Endometrium (tissue), 2 donors: ENCODE results near the gene CEL.
"Not testable (repeated sequence)": the region's sequence is repeated elsewhere in the genome, so short reads cannot be mapped to it uniquely, and the experiment has no call there.

Experiments
- FAIRE-seq: peaks from 2 replicates; lab custom pipeline; 2012; peaks lifted over from hg19 to GRCh38; lab: Jason Lieb, UNC
- donor health status: control.
- donor health status: control.

The CEL gene

DNA sequence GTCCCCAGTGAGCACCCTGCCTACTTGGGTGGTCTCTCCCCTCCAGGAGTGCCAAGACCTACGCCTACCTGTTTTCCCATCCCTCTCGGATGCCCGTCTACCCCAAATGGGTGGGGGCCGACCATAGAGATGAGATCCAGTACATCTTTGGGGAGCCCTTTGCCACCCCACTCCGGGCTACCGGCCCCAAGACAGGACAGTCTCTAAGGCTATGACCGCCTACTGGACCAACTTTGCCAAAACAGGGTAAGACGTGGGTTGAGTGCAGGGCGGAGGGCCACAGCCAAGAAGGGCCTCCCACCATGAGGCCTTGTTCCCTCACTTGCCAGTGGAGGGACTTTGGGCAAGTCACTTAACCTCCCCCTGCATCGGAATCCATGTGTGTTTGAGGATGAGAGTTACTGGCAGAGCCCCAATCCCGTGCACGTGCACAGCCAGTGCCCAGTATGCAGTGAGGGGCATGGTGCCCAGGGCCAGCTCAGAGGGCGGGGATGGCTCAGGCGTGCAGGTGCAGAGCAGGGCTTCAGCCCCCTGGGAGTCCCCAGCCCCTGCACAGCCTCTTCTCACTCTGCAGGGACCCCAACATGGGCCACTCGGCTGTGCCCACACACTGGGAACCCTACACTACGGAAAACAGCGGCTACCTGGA lies 24.6 kb downstream of the CEL start:
- FAIRE-seq = not testable (repeated sequence)

DNA sequence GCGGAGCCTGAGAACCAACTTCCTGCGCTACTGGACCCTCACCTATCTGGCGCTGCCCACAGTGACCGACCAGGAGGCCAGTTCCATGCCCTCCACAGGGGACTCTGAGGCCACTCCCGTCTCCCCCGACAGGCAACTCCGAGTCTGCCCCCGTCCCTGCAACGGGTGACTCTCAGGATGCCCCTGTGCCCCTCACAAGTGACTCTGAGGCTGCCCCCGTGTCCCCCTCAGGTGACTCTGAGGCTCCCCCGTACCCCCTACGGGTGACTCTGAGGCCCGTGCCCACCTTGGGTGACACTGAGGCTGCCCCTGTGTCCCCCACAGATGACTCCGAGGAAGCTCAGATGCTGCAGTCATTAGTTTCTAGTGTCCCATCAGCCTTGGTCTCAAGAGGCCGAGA lies 25.1 kb downstream of the CEL start:
- no peak for FAIRE-seq

DNA sequence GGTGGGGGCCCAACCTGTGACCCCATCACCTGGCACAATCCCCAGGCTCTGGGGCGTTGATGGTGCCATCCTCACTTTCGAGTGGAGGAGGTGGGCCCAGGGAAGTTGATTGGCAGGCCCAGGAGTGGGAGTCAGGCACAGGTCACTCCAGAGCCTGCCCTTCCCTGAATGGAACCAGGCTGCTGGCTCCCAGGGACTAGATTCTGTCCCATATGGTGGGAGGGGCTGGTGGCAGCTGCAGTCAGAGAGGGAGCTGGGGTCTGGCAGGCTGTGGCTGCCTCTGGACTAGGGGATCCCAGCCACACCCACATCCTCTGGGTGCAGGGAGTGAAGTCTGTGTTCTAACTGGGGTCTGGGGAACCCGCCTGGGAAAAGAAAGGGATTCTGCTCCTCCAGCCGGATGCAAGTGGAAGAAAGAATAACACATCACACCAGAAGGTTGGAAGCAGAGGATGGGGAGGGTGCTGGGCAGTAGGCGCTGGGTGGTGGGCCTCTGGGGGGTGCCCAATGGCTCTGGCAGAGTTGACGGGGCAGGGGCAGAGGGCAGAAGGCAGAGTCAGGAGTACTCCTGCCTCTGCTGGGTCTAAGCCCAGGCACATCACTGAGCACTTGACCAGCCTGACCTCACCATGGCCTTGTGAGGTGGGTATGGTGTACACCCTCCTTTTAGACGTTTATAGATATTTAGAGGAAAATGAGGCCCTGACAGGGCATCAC lies 25.8 kb downstream of the CEL start:
- FAIRE-seq = no peak

DNA sequence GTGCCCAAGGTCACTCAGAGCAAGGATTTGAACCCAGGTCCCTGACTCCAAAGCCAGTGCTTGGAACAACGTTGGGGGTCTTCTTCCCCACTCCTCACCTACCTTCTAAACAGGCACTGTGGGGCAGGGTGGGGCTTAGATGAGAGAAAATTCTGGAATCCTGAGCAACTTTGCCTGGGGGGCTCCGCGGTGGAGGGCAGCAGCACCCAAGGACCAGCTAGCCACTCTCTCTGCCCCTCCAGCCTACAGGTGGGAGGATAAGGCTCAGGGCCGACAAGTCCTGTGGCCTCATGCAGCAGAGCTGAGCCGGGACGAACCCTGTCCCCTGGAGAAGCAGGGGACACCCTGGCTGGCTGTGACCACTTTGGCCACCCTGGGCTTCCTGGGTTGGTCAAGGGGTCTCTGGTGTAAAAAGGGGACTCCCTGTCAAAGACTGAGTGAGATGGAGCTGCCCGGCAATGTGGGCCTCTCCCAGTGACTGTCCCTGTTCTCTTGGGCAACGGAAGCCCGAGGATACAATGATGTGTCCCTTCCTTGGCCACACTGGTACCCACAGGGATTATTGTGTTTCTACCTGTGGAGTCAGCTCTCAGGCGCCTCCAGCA lies 26.5 kb downstream of the CEL start:
- no peak for FAIRE-seq

DNA sequence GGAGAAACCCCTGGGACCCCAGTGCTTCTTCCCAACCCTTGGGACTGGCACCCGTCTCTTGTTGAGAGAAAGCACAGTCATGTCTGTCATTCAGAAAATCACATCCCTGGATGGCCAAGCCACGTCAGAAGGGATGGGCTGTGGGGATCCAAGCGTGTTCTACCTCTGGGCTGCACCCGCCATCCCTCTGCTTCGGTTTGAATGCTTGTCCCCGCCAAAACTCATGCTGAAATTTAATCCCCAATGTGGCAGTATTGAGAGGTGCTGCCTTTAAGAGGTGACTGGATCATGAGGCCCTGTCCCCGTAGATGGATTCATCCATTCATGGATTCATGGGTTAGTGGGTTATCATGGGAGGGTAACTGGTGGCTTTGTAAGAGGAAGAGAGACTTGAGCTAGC lies 27.0 kb downstream of the CEL start:
- FAIRE-seq = no peak

DNA sequence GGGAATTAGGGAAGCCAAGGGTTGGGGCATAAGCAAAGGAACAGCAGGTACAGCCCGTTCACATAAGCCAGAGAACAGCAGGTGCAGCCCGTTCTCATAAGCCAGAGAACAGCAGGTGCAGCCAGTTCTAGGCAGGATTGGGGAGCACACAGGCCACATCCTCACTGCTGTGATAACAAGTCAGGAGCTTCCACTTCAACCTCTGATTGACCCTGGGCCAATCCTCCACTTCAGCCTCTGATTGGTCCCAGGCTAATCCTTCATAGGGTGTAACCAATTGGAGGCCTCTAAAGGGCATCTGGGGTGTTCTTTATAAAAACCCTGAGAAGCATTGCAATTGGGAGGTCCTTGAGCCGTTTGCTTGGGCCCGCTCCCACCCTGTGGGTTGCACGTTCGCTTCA lies 27.5 kb downstream of the CEL start:
- FAIRE-seq = no peak

- FAIRE-seq = no peak
Observed at GRCh38 chr9:133090187-133090586, 28.4 kb downstream of the CEL start.

GRCh38 chr9:133090752-133091385 lies 29.1 kb downstream of the CEL start:
- FAIRE-seq = no peak

DNA sequence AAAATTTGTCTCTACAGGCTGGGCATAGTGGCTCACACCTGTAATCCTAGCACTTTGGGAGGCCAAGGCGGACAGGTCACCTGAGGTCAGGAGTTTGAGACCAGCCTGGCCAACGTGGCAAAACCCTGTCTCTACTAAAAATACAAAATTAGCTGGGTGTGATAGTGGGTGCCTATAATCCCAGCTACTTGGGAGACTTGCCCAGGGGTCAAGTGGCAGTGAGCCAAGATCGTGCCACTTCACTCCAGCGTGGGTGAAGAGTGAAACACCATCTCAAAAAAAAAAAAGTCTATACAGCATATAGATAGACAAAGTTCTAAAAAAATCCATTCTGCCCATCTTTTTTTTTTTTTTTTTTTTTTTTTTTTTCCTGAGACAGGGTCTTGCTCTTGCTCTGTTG lies 32.6 kb downstream of the CEL start:
- FAIRE-seq = not testable (repeated sequence)

- no peak for FAIRE-seq
Observed at GRCh38 chr9:133094842-133095393, 33.1 kb downstream of the CEL start.

DNA sequence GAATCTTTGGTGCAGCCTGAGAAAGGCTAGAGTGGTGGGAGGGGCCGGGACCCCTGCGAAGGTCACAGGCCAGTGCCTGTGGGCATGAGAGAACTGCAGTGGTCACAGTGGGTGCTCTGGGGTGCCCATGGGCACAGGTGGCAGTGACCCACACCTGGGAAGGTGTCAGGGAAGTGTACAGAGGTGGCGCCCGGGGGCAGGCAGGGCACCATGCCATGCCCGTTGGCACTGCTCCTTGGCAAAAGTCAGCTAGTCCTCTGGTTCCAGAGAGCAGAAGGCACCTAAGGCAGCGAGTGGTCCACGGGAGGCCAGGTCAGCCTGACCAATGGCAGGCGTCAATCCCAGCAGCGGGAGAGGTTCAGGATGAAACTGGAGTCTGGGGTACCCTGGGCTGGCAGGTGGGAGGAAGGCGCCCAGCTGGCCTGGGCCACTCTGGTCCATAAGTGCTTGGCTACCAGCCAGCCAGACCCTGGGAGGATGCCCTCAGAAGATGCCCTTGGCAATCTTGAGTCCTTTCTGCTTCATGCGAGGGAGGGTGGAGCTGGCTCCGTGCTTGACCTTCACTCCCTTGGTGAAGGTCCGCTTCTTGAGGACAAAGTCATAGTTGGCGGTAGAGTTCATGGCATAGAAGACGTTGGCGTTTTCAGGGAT lies 36.4 kb downstream of the CEL start:
- FAIRE-seq = no peak

GRCh38 chr9:133098871-133099270 lies 37.1 kb downstream of the CEL start:
- FAIRE-seq = no peak

DNA sequence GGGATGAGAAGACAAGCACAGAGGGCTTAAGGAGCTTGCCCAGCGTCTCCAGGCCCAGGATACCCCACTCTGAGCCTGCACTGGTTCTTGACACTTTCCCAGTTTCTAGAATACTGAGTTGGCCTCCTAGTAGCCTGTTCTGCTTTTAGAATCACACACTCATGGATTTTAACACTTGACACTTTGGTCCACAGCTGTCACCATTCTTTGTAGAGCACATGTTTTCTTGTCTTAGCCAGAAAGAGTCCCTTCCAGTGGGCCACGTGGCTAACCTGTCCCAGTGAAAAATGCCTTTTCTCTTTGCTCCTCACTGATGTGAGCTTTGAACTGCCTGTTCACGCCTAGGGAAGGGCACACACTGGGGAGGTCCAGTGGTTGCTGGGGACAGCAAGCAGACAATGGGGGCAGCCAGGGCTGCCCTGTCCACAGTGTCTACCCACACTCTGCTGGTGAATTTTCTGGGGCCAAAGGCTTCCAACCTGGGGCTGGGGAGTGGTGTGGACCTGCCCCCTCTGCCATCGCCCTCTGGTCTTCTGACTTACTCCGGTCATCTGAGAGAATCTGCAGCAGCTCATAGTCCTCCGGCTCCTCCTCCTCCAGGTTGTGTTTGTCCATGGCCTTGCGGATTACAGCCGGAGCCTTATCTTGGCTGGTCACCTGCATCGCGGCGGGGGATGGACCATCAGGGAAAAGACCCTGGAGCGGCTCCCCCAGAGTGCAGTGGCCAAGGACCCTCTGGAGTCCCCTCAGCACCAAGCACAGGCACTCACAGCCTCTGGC lies 38.1 kb downstream of the CEL start:
- FAIRE-seq = no peak

GRCh38 chr9:133100506-133101355 lies 39.0 kb downstream of the CEL start:
- no peak for FAIRE-seq

GRCh38 chr9:133101356-133102189 lies 39.8 kb downstream of the CEL start:
- no peak for FAIRE-seq

- FAIRE-seq = no peak
Observed at GRCh38 chr9:133102190-133103021, 40.6 kb downstream of the CEL start.

GRCh38 chr9:133103183-133103986 lies 41.6 kb downstream of the CEL start:
- FAIRE-seq = no peak

- FAIRE-seq = no peak
Observed at GRCh38 chr9:133103987-133104505, 42.3 kb downstream of the CEL start.
